Muscle layer of colon (tissue), 2 donors: ENCODE results near the gene SNX30.

Experiments used
- H3K27ac ChIP-seq: one replicate; pipeline ENCODE4 v1.7.0; 2013; ENCODE audit warnings: low read depth, mild to moderate bottlenecking, low read length, moderate library complexity
- H3K27me3 ChIP-seq, 2 donors: one replicate each; pipeline ENCODE4 v1.7.0; 2013; ENCODE audit warnings: low read length in 2 of 2, mild to moderate bottlenecking in 2 of 2; ENCODE audit not compliant: insufficient read depth in 2 of 2, control insufficient read depth in 1 of 2
- H3K36me3 ChIP-seq: one replicate; pipeline ENCODE4 v1.7.0; 2013; ENCODE audit warnings: mild to moderate bottlenecking, low read length; ENCODE audit not compliant: insufficient read depth
- H3K4me1 ChIP-seq: one replicate; pipeline ENCODE4 v1.7.0; 2013; ENCODE audit warnings: mild to moderate bottlenecking, low read length; ENCODE audit not compliant: insufficient read depth
- H3K4me3 ChIP-seq, 2 donors: one replicate each; pipeline ENCODE4 v1.7.0; 2013; ENCODE audit warnings: low read length in 2 of 2, low read depth in 1 of 2, mild to moderate bottlenecking in 1 of 2, moderate library complexity in 1 of 2
- H3K9ac ChIP-seq: one replicate; pipeline ENCODE4 v1.7.0; 2013; ENCODE audit warnings: low read length
- H3K9me3 ChIP-seq: one replicate; pipeline ENCODE4 v1.7.0; 2013; ENCODE audit warnings: mild to moderate bottlenecking, low read length
- donor health status: abdominal sarcoma.
- donor health status: Adenocarcinoma of cecum.

Gene SNX30

DNA sequence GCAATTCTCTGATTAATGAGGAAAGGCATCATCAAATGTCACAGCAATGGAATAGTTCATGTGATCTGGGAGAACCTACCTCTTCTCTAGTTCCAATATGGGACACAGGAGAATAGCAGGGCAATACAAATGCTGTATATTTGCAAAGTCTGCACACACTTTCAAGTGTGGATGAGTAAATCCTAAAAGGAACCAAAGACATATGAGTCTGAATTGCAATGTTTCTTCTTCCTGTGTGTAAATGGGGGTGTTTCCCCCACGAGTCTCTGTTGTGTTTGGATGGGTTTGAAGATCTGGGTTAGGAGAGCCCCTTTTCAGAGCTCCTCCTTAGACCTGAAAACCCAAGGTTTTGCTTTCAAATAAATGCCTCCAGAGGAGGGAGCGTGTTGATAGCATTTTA lies 113.2 kb downstream of the SNX30 start:
- H3K36me3 ChIP-seq: peaks cover 20% of the 10 kb centered on the region
- no peaks in the 10 kb centered on the region for H3K4me1 ChIP-seq
- no peak overlapping the region for H3K4me3 ChIP-seq
- no peak overlapping the region for H3K27ac ChIP-seq
- no peaks in the 10 kb centered on the region for H3K27me3 ChIP-seq
- no peaks in the 10 kb centered on the region for H3K9me3 ChIP-seq
- H3K9ac ChIP-seq: no peak overlapping the region

DNA sequence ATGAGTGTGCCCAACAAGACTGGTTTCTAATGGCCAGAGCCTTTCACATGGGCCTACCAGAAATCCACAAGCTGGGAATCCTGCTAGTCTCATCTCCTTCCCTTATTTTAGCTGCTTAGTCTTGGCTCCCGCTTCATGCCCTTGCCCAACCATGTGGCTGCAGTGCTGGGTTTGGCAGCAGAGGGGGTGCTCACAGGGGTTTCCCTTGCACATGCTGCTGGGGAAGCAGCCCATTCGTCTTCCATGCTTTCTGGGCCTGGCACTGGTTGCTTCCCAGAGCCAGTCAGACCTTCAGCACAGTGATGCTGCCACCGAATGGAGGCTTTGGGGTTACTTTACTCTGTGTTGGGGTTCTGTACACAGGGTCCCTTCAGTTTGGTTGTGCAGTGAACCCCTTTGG lies 113.8 kb downstream of the SNX30 start:
- Histone ChIP-seq H3K4me1 (no peaks in the 10 kb centered on the region), H3K27me3 (no peaks in the 10 kb centered on the region), H3K9me3 (no peaks in the 10 kb centered on the region), H3K36me3 (peaks cover 27% of the 10 kb centered on the region), H3K9ac (no peak overlapping the region), H3K27ac (no peak overlapping the region), H3K4me3 (no peak overlapping the region)

DNA sequence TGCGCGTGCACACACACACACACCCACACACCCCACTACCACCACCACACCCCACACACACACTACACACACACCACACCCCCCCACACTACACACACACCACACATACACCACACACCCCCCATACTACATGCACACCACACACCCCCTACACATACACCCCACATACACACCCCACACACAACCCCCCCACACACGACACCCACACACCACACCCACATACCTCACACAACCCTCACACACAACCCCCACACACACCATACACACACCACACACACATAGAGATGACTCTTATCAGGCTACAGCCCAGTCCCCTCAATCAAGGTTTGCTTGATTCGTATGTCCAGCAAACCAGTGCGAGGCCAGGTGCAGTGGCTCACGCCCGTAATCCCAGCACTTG lies 114.4 kb downstream of the SNX30 start:
- H3K4me1 ChIP-seq: no peaks in the 10 kb centered on the region
- no peaks in the 10 kb centered on the region for H3K27me3 ChIP-seq
- no peak overlapping the region for H3K27ac ChIP-seq
- H3K4me3 ChIP-seq: no peak overlapping the region
- H3K9ac ChIP-seq: no peak overlapping the region
- H3K9me3 ChIP-seq: no peaks in the 10 kb centered on the region
- H3K36me3 ChIP-seq: peaks cover 33% of the 10 kb centered on the region

DNA sequence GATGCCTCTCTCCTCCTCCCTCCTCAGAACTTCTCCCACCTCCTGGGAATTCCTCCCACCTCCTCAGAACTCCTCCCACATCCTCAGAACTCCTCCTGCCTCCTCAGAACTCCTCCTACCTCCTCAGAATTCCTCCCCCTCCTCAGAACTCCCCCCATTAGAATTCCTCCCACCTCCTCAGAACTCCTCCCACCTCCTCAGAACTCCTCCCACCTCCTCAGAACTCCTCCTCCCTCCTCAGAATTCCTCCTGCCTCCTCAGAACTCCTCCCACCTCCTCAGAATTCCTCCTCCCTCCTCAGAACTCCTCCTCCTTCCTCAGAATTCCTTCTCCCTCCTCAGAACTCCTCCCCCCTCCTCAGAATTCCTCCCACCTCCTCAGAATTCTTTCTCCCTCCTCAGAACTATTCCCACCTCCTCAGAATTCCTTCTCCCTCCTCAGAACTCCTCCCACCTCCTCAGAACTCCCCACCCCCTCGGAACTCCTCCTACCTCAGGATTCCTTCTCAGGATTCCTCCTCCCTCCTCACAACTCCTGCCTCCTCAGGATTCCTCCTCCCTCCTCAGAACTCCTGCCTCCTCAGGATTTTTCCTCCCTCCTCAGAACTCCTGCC lies 116.2 kb downstream of the SNX30 start:
- no peak overlapping the region for H3K27ac ChIP-seq
- no peak overlapping the region for H3K4me3 ChIP-seq
- H3K27me3 ChIP-seq: no peaks in the 10 kb centered on the region

DNA sequence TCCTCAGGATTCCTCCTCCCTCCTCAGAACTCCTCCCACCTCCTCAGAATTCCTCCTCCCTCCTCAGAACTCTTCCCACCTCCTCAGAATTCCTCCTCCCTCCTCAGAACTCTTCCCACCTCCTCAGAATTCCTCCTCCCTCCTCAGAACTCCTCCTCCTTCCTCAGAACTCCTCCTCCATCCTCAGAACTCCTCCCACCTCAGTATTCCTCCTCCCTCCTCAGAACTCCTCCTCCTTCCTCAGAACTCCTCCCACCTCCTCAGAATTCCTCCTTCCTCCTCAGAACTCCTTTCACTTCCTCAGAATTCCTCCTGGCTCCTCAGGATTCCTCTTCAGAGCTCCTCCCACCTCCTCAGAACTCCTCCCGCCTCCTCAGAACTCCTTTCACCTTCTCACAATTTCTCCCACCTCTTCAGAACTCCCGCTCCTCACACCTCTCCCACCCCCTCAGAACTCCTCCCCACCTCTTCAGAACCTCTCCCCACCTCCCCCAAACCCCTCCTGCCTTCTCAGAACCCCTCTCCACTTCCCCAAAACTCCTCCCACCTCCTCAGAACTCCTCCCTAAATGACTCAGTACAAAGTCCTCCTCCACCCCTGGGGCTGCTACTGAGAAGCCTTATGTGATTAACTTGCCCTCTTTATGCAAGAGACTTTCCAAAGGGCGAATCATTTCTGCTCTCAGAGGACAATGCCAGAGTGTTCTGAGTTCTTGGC lies 116.9 kb downstream of the SNX30 start:
- no peak overlapping the region for H3K4me3 ChIP-seq
- no peaks in the 10 kb centered on the region for H3K27me3 ChIP-seq
- H3K27ac ChIP-seq: no peak overlapping the region
- no peaks in the 10 kb centered on the region for H3K4me1 ChIP-seq
- no peaks in the 10 kb centered on the region for H3K9me3 ChIP-seq
- H3K36me3 ChIP-seq: peaks cover 34% of the 10 kb centered on the region
- no peak overlapping the region for H3K9ac ChIP-seq

More for the DNA sequence above, 116.2 kb downstream of the SNX30 start:
- peaks cover 34% of the 10 kb centered on the region for H3K36me3 ChIP-seq
- H3K4me1 ChIP-seq: no peaks in the 10 kb centered on the region
- no peak overlapping the region for H3K9ac ChIP-seq
- H3K9me3 ChIP-seq: no peaks in the 10 kb centered on the region

DNA sequence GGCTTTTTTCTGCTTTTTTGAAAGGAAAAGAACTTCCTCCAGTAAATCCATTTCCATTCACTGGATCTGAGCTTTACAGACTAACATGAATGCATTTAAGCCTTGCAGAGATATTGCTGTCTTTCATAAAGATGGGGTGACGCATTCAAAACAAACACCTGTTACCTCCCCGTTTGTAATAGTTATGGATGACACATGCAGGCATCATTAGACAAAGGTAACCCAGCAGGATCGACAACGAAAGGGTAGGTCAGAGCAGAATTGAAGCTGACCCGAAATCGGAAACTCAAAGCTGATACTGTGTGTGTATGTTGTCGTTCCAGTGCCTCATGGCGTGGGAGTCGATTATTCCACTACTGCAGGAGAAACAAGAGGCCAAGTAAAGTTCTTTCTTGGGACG lies 117.9 kb downstream of the SNX30 start:
- Histone ChIP-seq H3K9me3 (no peaks in the 10 kb centered on the region), H3K36me3 (peaks cover 34% of the 10 kb centered on the region), H3K27ac (no peak overlapping the region), H3K4me3 (no peak overlapping the region), H3K27me3 (no peaks in the 10 kb centered on the region), H3K9ac (no peak overlapping the region), H3K4me1 (no peaks in the 10 kb centered on the region)

DNA sequence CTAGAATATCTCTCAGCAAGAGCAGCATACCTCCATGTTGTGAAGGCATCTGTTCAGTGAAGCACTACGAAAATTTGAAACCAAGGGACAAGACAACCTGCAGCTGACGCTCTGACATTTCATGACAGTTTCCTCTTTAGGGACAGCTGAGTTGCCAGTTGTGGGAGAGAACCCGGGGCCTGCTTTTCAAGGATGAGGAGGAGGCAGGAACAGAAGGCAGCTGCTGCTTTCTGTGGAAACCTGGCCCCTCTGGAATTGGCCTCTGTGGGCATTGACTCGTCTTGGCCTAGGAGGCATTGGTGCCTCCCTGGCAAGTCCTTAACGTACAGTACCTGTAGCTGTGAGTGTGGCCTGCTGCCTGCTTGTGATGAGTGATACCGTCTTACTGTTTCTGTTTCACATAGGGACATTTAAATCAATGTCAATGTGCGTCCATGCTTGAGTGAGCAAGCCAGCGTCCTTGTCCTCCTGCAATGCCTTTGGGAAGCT lies 118.5 kb downstream of the SNX30 start:
- no peaks in the 10 kb centered on the region for H3K9me3 ChIP-seq
- H3K36me3 ChIP-seq: peaks cover 34% of the 10 kb centered on the region
- H3K4me3 ChIP-seq: no peak overlapping the region
- H3K9ac ChIP-seq: no peak overlapping the region
- H3K27ac ChIP-seq: no peak overlapping the region
- H3K27me3 ChIP-seq: no peaks in the 10 kb centered on the region
- H3K4me1 ChIP-seq: no peaks in the 10 kb centered on the region

DNA sequence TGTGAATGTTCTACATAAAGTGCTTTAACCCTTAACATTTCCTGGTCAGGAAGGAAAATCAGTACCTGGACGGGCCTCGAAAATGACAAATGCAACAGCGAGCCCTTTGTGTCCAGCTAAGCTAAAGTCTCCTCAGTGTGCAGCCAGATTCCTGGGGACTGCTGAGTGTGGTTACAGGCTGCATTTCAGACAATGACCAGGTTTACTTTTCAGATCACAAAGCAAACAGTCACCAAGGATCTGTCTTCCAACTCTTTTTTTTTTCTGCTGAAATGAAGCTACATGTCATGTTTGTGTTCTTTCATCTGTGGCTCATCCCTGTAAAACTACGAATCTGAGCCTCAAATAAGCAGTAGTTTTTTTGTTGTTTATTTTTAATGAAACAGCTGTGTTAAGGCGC lies 119.4 kb downstream of the SNX30 start:
- H3K27ac ChIP-seq: no peak overlapping the region
- H3K9me3 ChIP-seq: no peaks in the 10 kb centered on the region
- H3K4me1 ChIP-seq: no peaks in the 10 kb centered on the region
- no peaks in the 10 kb centered on the region for H3K27me3 ChIP-seq
- no peak overlapping the region for H3K4me3 ChIP-seq
- peaks cover 34% of the 10 kb centered on the region for H3K36me3 ChIP-seq
- H3K9ac ChIP-seq: no peak overlapping the region

DNA sequence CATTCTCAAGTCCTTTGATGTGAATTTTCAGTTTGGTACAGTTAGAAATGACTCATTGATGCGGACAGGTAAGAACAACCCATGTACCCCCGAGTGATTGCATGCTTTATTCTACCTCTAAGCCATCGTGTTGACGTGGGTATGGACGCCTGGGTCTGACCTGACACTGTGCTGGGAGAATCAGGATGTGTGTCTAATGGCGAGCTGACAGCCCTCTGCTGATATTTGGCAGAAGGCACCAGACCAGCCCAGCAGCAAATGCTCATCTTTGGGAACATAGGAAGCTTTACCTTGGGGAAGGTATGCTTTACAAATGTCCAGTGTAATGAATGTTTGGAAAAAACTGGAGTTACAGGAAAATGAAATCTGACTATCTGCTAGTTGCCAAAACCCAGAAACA lies 120.0 kb downstream of the SNX30 start:
- Histone ChIP-seq H3K36me3 (peaks cover 37% of the 10 kb centered on the region), H3K4me1 (no peaks in the 10 kb centered on the region), H3K27me3 (no peaks in the 10 kb centered on the region), H3K9me3 (no peaks in the 10 kb centered on the region), H3K4me3 (no peak overlapping the region), H3K27ac (no peak overlapping the region), H3K9ac (no peak overlapping the region)

DNA sequence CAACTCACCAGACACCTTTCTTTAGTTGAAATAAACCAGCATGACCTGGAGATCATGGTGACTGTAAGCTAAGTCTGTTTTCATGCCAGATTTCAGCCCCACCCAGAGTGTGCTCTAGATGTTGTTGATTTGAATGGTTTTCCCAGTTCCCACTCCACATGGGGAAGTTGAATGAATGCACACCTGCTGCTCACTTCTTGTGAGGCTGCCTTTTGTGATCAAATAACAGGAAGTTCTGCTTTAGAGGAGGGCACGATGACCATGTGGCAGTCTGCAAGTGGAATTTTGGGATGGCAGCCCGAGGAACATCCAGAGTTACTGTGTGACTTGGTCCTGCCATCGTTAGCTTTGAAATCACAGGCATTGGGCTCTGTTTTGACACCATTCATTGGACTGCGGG lies 121.5 kb downstream of the SNX30 start:
- Histone ChIP-seq H3K36me3 (peaks cover 33% of the 10 kb centered on the region), H3K9ac (no peak overlapping the region), H3K4me3 (no peak overlapping the region), H3K27me3 (no peaks in the 10 kb centered on the region), H3K27ac (no peak overlapping the region), H3K4me1 (no peaks in the 10 kb centered on the region), H3K9me3 (no peaks in the 10 kb centered on the region)

DNA sequence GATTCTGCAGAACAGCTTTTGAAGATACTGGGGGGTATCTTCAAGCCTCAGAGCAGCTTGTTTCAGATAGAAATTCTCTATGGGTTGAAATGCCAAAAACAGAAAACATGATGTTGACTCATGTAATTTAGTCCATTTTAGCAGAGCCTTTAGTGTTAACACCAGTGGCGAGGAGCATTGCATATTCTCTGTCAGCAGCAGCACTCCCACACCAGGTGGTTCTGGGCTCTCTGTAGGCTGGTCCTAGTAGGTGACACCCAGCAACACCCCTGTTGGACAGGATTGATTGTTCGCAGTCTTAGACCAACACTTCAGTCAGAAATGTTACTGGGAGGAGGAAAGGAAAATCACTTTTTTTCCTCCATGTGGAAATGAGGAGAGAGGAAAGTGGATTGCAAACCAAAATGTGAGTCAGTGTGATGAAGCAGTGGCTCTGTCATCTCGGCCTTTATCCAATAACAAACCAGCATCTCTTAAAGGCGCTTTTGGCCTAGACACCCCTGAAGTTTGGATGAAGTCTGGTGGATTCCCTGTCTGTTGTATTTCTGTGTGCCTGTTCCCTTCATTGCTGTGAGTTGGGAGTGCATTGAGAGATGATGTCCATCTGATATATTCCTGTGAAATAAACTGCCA lies 123.3 kb downstream of the SNX30 start:
- no peak overlapping the region for H3K9ac ChIP-seq
- peaks cover 20% of the 10 kb centered on the region for H3K36me3 ChIP-seq
- H3K4me3 ChIP-seq: no peak overlapping the region
- H3K4me1 ChIP-seq: no peaks in the 10 kb centered on the region
- H3K9me3 ChIP-seq: no peaks in the 10 kb centered on the region
- no peak overlapping the region for H3K27ac ChIP-seq
- no peaks in the 10 kb centered on the region for H3K27me3 ChIP-seq
